Fibroblast of skin of left quadriceps (primary cell): ENCODE results near the gene FUCA1.

ENCODE experiments used
- DNase-seq, 2 experiments: peaks; one replicate each; pipeline ENCODE4 v3.0.0-alpha.2; 2013; ENCODE audit warnings: low read depth in 2 of 2

Gene FUCA1

GRCh38 chr1:23801876-23802275, 66.2 kb downstream of the FUCA1 start:
- DNase-seq, result no peak

GRCh38 chr1:23801338-23801748, 66.7 kb downstream of the FUCA1 start:
- DNase-seq, result no peak

GRCh38 chr1:23800400-23801337, 67.4 kb downstream of the FUCA1 start, which contains the start of gene GALE:
Gene GALE (minus strand): TSS chr1:23800754. CDS start chr1:23799007, 1,747 bp downstream.
- DNase-seq, result peak; percentile 85 to 86

- DNase-seq, result no peak
These were observed 68.3 kb downstream of the FUCA1 start for GRCh38 chr1:23799570-23800399.

- DNase-seq, result no peak
These were observed 68.9 kb downstream of the FUCA1 start for GRCh38 chr1:23799255-23799569.

- no peak for DNase-seq
These were observed 69.4 kb downstream of the FUCA1 start for GRCh38 chr1:23798662-23799142.

- no peak for DNase-seq
These were observed 70.3 kb downstream of the FUCA1 start for GRCh38 chr1:23797478-23798448.

- DNase-seq, result no peak
These were observed 71.4 kb downstream of the FUCA1 start for GRCh38 chr1:23796466-23797271.

GRCh38 chr1:23795676-23796465, 72.2 kb downstream of the FUCA1 start:
- DNase-seq, result no peak
